ENCODE results near the gene SCARF2.
"Not testable (repeated sequence)": the region's sequence is repeated elsewhere in the genome, so short reads cannot be mapped to it uniquely, and the experiment has no call there.

SCARF2 gene

GRCh38 chr22:20437613-20438426, at the start of gene SCARF2:
TSS of gene SCARF2 (minus strand) at chr22:20437825. CDS start at chr22:20437754, 71 bp downstream.
- DNase-seq (ENCODE audit: low read depth): no peak

- DNase-seq (ENCODE audit: low read depth): no peak
Observed at GRCh38 chr22:20486229-20486628, 48.6 kb upstream of the SCARF2 start.

GRCh38 chr22:20484948-20485683, 47.5 kb upstream of the SCARF2 start:
- DNase-seq (ENCODE audit: low read depth): no peak

- no peak for DNase-seq (ENCODE audit: low read depth)
Observed at GRCh38 chr22:20483771-20484170, 46.1 kb upstream of the SCARF2 start.

GRCh38 chr22:20483143-20483506, 45.5 kb upstream of the SCARF2 start:
- DNase-seq (ENCODE audit: low read depth): not testable (repeated sequence)

GRCh38 chr22:20479612-20480196, 42.1 kb upstream of the SCARF2 start:
- no peak for DNase-seq (ENCODE audit: low read depth)

- DNase-seq (ENCODE audit: low read depth): not testable (repeated sequence)
Observed at GRCh38 chr22:20478059-20478458, 40.4 kb upstream of the SCARF2 start.

- DNase-seq (ENCODE audit: low read depth): not testable (repeated sequence)
Observed at GRCh38 chr22:20475569-20475968, 37.9 kb upstream of the SCARF2 start.

GRCh38 chr22:20475115-20475436, 37.5 kb upstream of the SCARF2 start:
- DNase-seq (ENCODE audit: low read depth): no peak

GRCh38 chr22:20472629-20473442, 35.2 kb upstream of the SCARF2 start:
- DNase-seq (ENCODE audit: low read depth): no peak

- DNase-seq (ENCODE audit: low read depth): no peak
Observed at GRCh38 chr22:20471126-20471833, 33.7 kb upstream of the SCARF2 start.

GRCh38 chr22:20470525-20470924, 32.9 kb upstream of the SCARF2 start:
- DNase-seq (ENCODE audit: low read depth): not testable (repeated sequence)

GRCh38 chr22:20469110-20469868, 31.7 kb upstream of the SCARF2 start:
- no peak for DNase-seq (ENCODE audit: low read depth)

- no peak for DNase-seq (ENCODE audit: low read depth)
Observed at GRCh38 chr22:20466659-20467379, 29.2 kb upstream of the SCARF2 start.

- no peak for DNase-seq (ENCODE audit: low read depth)
Observed at GRCh38 chr22:20465759-20466077, 28.1 kb upstream of the SCARF2 start.

- no peak for DNase-seq (ENCODE audit: low read depth)
Observed at GRCh38 chr22:20464912-20465758, 27.5 kb upstream of the SCARF2 start.

GRCh38 chr22:20464096-20464614, 26.5 kb upstream of the SCARF2 start:
- no peak for DNase-seq (ENCODE audit: low read depth)

- no peak for DNase-seq (ENCODE audit: low read depth)
Observed at GRCh38 chr22:20463324-20464095, 25.9 kb upstream of the SCARF2 start.

Data from HS-5 (cell line).